Heart left ventricle (tissue), 16 donors: ENCODE results near the gene SLC16A9. TPM values are rescaled to one million over a fixed set of nuclear protein-coding genes. Genes with fewer than 3 reads are reported as not detected.

Experiments
- ATAC-seq, 4 donors: fragments of 200-7000 bp; cut with Tn5 transposase; one replicate each; pipeline ENCODE4 v1.9.1; 2020 to 2022; ENCODE audit warnings: moderate library complexity in 4 of 4, mild to moderate bottlenecking in 3 of 4, moderate number of reproducible peaks in 1 of 4
- DNase-seq, 5 donors: peaks; one replicate each; pipeline ENCODE4 v3.0.0-alpha.2; 2020
- H3K27ac ChIP-seq, 12 donors: fragments of 200-600 bp; sonication (generic) in 4 of 12; one replicate each; pipeline versions ENCODE4 v1.5.0 to v1.8.0; 2016 to 2022; ENCODE audit warnings: mild to moderate bottlenecking in 2 of 12
- H3K27me3 ChIP-seq, 9 donors: fragments of 200-600 bp; sonication (generic) in 2 of 9; one replicate each; pipeline versions ENCODE4 v1.5.1 to v1.8.0; 2016 to 2022; ENCODE audit warnings: mild to moderate bottlenecking in 3 of 9
- H3K36me3 ChIP-seq, 9 donors: fragments of 200-600 bp; sonication (generic) in 2 of 9; one replicate each; pipeline versions ENCODE4 v1.5.0 to v1.8.0; 2018 to 2022; ENCODE audit warnings: mild to moderate bottlenecking in 2 of 9
- H3K4me1 ChIP-seq, 12 donors: fragments of 200-600 bp; sonication (generic) in 4 of 12; one replicate each; pipeline versions ENCODE4 v1.5.0 to v1.8.0; 2016 to 2022; ENCODE audit warnings: mild to moderate bottlenecking in 3 of 12
- H3K4me3 ChIP-seq, 12 donors: fragments of 200-600 bp; sonication (generic) in 4 of 12; one replicate each; pipeline versions ENCODE4 v1.5.0 to v1.8.0; 2017 to 2022; ENCODE audit warnings: mild to moderate bottlenecking in 9 of 12, moderate library complexity in 4 of 12
- H3K9me3 ChIP-seq, 12 donors: fragments of 200-600 bp; sonication (generic) in 4 of 12; one replicate each; pipeline versions ENCODE4 v1.5.0 to v1.8.0; 2016 to 2022; ENCODE audit warnings: mild to moderate bottlenecking in 1 of 12
- POLR2A ChIP-seq, 2 donors: fragments of 450-650 bp; IDR thresholded peaks; one replicate each; pipeline ENCODE4 v1.6.1; 2017; ENCODE audit warnings: antibody characterized with exemption in 2 of 2, mild to moderate bottlenecking in 2 of 2, moderate library complexity in 2 of 2
- WGBS, 4 donors: extraction: QIAGEN DNeasy Blood & Tissue Kit in 2 of 4; methylation state at CpG; one replicate each; pipeline versions ENCODE4 v1.1.5 to v1.1.7; 2013 to 2018; 5-methylcytosine and 5-hydroxymethylcytosine counted together
- intact Hi-C, 10 donors: fragments of 100-400 bp; cut with DNase I; formaldehyde crosslinking; loops; one replicate each; pipeline versions ENCODE4 v1.11.1 to v1.14.2; 2022
- polyA plus RNA-seq, 2 donors: library from polyadenylated mRNA; stranded (reverse); fragments of 200-250 nt; gene quantifications; one replicate each; pipeline ENCODE4 v1.2.3, GENCODE V29; 2013
- total RNA-seq, 9 donors: library from RNA; depleted of rRNA in 2 of 9; stranded (reverse); fragments of >200 nt in 2 of 9; fragmentation: NEBNext Ultra II Directional in 3 of 9; extraction: Animal tissue kit (Norgen Biotek cat#: 25700) in 3 of 9; gene quantifications; one replicate each; pipeline versions ENCODE4 v1.1.0 to v1.2.4, GENCODE V29; 2016 to 2023
- TF ChIP-seq, protein P1 (sequence below), 12 donors: fragments of 200-600 bp; sonication (generic) in 4 of 12; IDR thresholded peaks; one replicate each; pipeline versions ENCODE4 v1.5.0 to v1.8.0; 2018 to 2022; ENCODE audit warnings: antibody characterized with exemption in 12 of 12, mild to moderate bottlenecking in 5 of 12
- donor health status: ischemic (EF 13 %, LVEDD 7.1; RV severe dilation, severe dysfunction).
- donor health status: healthy with polysubstance abuse.
- donor health status: DM: no; HTN: yes; CAD: no.
- donor health status: DM: no; HTN: no; CAD: no.
- donor health status: ischemic (EF 25% LVEDD 6.9; RV normal size, moderate dysfunction).
- donor health status: ischemic (EF 25% LVEDD 5.7; RV mildly dilated, moderate dysfunction).
- donor health status: healthy.
- donor health status: DM: yes; HTN: yes; CAD: no.
- donor health status: ischemic (EF 35%, LVEDD 5.7; RV mildly dilated, moderate dysfunction).
- donor health status: nonischemic (EF 11% LVEDD 7.7; RV severe dilation, severe dysfunction).
- donor health status: DM: yes; HTN: yes; CAD: no.
- donor health status: PGD.
- donor health status: ischemic (EF 29% LVEDD 5.4; RV normal size, mild dysfunction).
- donor health status: nonischemic (EF 23%, LVEDD 6.1; RV moderate dilation, normal function).

Gene SLC16A9
- total and polyA plus RNA-seq, 11 donors, result 0.07 to 3.0 (median 0.63) TPM

- 94 to 100% (median 97%) methylated on average over 1 of the region's 1 CpG for whole genome bisulfite sequencing, 4 donors
- no peaks in the 10 kb centered on the region for H3K27me3 ChIP-seq
- peaks cover 0 to 29% (median 0%) of the 10 kb centered on the region in 12 donors for H3K4me1 ChIP-seq
- ATAC-seq (no peak), DNase-seq (no peak)
- H3K9me3 ChIP-seq, result peaks cover 0 to 3% (median 0%) of the 10 kb centered on the region in 12 donors
- H3K4me3 ChIP-seq, result no peak overlapping the region
- H3K36me3 ChIP-seq, result no peaks in the 10 kb centered on the region
- intact Hi-C loops, result loop anchor here (2.0 to 10.0 kb wide), 11 partner anchors 283 to 1023 kb away; partner anchors contain the start of gene CCDC6 (in 3 of the 10)
- TF ChIP-seq, protein P1, sequence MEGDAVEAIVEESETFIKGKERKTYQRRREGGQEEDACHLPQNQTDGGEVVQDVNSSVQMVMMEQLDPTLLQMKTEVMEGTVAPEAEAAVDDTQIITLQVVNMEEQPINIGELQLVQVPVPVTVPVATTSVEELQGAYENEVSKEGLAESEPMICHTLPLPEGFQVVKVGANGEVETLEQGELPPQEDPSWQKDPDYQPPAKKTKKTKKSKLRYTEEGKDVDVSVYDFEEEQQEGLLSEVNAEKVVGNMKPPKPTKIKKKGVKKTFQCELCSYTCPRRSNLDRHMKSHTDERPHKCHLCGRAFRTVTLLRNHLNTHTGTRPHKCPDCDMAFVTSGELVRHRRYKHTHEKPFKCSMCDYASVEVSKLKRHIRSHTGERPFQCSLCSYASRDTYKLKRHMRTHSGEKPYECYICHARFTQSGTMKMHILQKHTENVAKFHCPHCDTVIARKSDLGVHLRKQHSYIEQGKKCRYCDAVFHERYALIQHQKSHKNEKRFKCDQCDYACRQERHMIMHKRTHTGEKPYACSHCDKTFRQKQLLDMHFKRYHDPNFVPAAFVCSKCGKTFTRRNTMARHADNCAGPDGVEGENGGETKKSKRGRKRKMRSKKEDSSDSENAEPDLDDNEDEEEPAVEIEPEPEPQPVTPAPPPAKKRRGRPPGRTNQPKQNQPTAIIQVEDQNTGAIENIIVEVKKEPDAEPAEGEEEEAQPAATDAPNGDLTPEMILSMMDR (IDR thresholded peaks at IDR 0.05), result no peak
- no peak for TF ChIP-seq POLR2A (IDR thresholded peaks at IDR 0.05)
- H3K27ac ChIP-seq, result no peak overlapping the region
These were observed 87.9 kb downstream of the SLC16A9 start for GRCh38 chr10:59621771-59622170.

DNA sequence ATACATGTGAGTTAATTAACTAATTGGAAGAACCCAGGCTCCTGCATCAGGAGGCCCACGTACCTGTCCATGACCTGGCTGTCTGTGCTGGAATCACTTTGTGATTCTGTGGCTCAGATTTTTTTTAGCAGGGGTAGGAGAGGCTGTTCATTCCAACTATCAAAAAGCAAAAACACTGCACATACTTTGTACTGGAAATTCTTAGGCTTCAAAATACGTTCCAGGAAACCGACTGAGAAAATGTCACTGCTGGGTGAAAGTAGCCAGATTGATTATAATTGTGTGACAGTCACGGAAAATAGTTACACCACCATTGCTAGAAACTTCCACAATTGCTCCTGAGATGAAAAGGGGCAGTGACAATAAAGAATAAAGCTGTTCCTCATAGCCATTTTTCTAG lies 91.0 kb downstream of the SLC16A9 start:
- no peak for ATAC-seq
- Histone ChIP-seq H3K27ac (peak overlapping the region in 1 of 12 donors; percentile 43), H3K27me3 (no peaks in the 10 kb centered on the region), H3K36me3 (no peaks in the 10 kb centered on the region), H3K9me3 (no peaks in the 10 kb centered on the region), H3K4me3 (no peak overlapping the region), H3K4me1 (peaks cover 0 to 23% (median 0%) of the 10 kb centered on the region in 12 donors)
- 50 to 66% (median 59%) methylated on average over 4 of the region's 4 CpGs for WGBS, 4 donors
- no peak for DNase-seq
- intact Hi-C loops, result loop anchor here in 1 of 10 donors (10.0 kb wide), 1 partner anchor 664 kb away; no protein-coding TSS in a partner anchor
- TF ChIP-seq POLR2A (IDR thresholded peaks at IDR 0.05), result no peak
- TF ChIP-seq, protein P1 (IDR thresholded peaks at IDR 0.05), result no peak

DNA sequence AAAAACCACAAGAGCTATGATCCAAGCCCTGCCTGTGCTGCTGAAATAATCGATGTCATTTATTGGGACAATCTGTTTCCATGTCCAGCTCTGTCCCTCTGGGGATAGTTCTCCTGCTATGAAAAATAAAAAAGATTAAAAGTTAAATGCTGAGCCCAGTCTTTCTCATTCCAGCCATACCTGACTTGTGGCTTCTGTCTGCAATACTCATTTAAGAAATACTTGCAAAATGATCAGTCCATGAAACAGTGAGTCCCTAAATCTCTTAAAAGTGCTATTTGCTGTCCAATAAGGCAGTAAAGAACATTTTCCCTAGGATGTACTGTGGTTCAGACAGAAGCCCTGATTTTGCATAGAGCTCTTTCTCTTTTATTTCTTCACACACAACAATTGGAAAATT lies 91.7 kb downstream of the SLC16A9 start:
- H3K27ac ChIP-seq, result peak overlapping the region in 1 of 12 donors; percentile 43
- DNase-seq, result no peak
- H3K4me1 ChIP-seq, result peaks cover 0 to 19% (median 0%) of the 10 kb centered on the region in 12 donors
- no peaks in the 10 kb centered on the region for H3K27me3 ChIP-seq
- no peak for ATAC-seq
- intact Hi-C loops, result loop anchor here in 1 of 10 donors (10.0 kb wide), 1 partner anchor 663 kb away; no protein-coding TSS in a partner anchor
- H3K4me3 ChIP-seq, result no peak overlapping the region
- WGBS, 4 donors, result 51 to 71% (median 66%) methylated on average over 1 of the region's 1 CpG
- no peak for TF ChIP-seq POLR2A (IDR thresholded peaks at IDR 0.05)
- TF ChIP-seq, protein P1 (IDR thresholded peaks at IDR 0.05), result no peak
- no peaks in the 10 kb centered on the region for H3K9me3 ChIP-seq
- H3K36me3 ChIP-seq, result no peaks in the 10 kb centered on the region

- TF ChIP-seq, protein P1 (IDR thresholded peaks at IDR 0.05), result no peak
- TF ChIP-seq POLR2A (IDR thresholded peaks at IDR 0.05), result no peak
- no peak for DNase-seq
- no peaks in the 10 kb centered on the region for H3K36me3 ChIP-seq
- no peak overlapping the region for H3K27ac ChIP-seq
- intact Hi-C loops, result loop anchor here in 1 of 10 donors (10.0 kb wide), 1 partner anchor 656 kb away; no protein-coding TSS in a partner anchor
- no peak for ATAC-seq
- H3K4me1 ChIP-seq, result no peaks in the 10 kb centered on the region
- H3K27me3 ChIP-seq, result no peaks in the 10 kb centered on the region
- no peak overlapping the region for H3K4me3 ChIP-seq
- H3K9me3 ChIP-seq, result no peaks in the 10 kb centered on the region
These were observed 98.6 kb downstream of the SLC16A9 start for GRCh38 chr10:59611048-59611447.
